ENCODE data around the gene INPP5B.

DNA sequence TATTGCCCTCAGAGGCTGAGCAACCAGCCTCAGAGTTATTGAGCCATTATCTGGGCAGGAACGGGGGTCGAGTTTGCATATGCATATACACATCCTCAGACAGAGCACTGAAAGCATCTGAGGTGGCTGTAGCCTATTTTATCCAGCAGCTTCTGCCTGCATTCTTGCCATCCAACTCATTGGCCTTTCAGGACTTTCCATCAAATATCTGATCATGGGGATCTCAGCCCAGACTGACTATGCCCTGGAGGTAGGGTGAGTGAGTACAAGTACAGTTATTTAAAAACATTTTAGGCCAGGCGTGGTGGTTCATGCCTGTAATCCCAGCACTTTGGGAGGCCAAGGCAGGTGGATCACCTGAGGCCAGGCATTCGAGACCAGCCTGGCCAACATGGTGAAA lies 85.7 kb downstream of the INPP5B start:
- TF ChIP-seq POLR2A (IDR thresholded peaks at IDR 0.05) (no peak), POLR2AphosphoS5 (IDR thresholded peaks at IDR 0.05) (no peak)
